HepG2 (cell line): Measurements from ENCODE around the gene CUTC. TPM values are rescaled to one million over a fixed set of nuclear protein-coding genes. Genes with fewer than 3 reads are reported as not detected.

Experiments used
- BRCA1 ChIP-seq: sonication (generic); formaldehyde crosslinking; IDR thresholded peaks from 2 replicates; pipeline ENCODE4 v1.4.0; 2020; ENCODE audit warnings: missing genetic modification reagents
- CCDC6 ChIP-seq: sonication (generic); formaldehyde crosslinking; IDR thresholded peaks from 2 replicates; pipeline ENCODE4 v1.8.1; 2022; ENCODE audit warnings: mild to moderate bottlenecking, missing genetic modification reagents, moderate library complexity
- HHEX ChIP-seq: IDR thresholded peaks from 2 replicates; pipeline ENCODE4 v1.6.1; 2016; ENCODE audit warnings: control low read depth
- HOXD1 ChIP-seq: sonication (generic); formaldehyde crosslinking; IDR thresholded peaks from 2 replicates; pipeline ENCODE4 v1.5.0; 2020; ENCODE audit warnings: missing genetic modification reagents
- KDM6A ChIP-seq: IDR thresholded peaks from 2 replicates; pipeline ENCODE4 v1.6.1; 2016; ENCODE audit warnings: low read depth
- MYNN ChIP-seq: sonication (generic); formaldehyde crosslinking; IDR thresholded peaks from 2 replicates; pipeline ENCODE4 v1.4.0; 2020; ENCODE audit warnings: mild to moderate bottlenecking, low read depth, missing genetic modification reagents
- NFE2L2 ChIP-seq: fragments of 150-350 bp; IDR thresholded peaks from 2 replicates; pipeline ENCODE4 v1.6.1; 2014; ENCODE audit warnings: low read length
- PCBP1 ChIP-seq: fragments of 200-400 bp; formaldehyde crosslinking; IDR thresholded peaks from 2 replicates; pipeline ENCODE4 v1.6.1; 2017; ENCODE audit warnings: mild to moderate bottlenecking, low read depth, low read length, borderline replicate concordance
- POLR2AphosphoS5 ChIP-seq: IDR thresholded peaks from 2 replicates; pipeline ENCODE4 v1.6.1; 2012; ENCODE audit warnings: low read depth, low read length
- RAD51 ChIP-seq: fragments of 450-650 bp; IDR thresholded peaks from 2 replicates; pipeline ENCODE4 v1.6.1; 2016; ENCODE audit warnings: borderline replicate concordance
- SMARCC2 ChIP-seq: fragments of 450-650 bp; IDR thresholded peaks from 2 replicates; pipeline ENCODE4 v1.6.1; 2017; ENCODE audit warnings: antibody characterized with exemption, mild to moderate bottlenecking
- SOX13 ChIP-seq, 3 experiments: fragments of 450-650 bp in 1 of 3; sonication (generic) in 1 of 3; formaldehyde crosslinking in 1 of 3; IDR thresholded peaks in 2 of 3; conservative IDR thresholded peaks in 1 of 3; 2 replicates each; pipeline versions ENCODE4 v1.5.0 to v1.6.1; 2016 to 2020; ENCODE audit warnings: antibody characterized with exemption in 1 of 3, mild to moderate bottlenecking in 1 of 3, missing compliant biosample characterization in 1 of 3, missing genetic modification reagents in 1 of 3, moderate library complexity in 1 of 3
- SRSF1 ChIP-seq: fragments of 200-400 bp; formaldehyde crosslinking; optimal IDR thresholded peaks from 2 replicates; pipeline ENCODE3; 2017; ENCODE audit warnings: mild to moderate bottlenecking, low read depth, low read length, moderate library complexity
- ZBTB3 ChIP-seq: sonication (generic); formaldehyde crosslinking; IDR thresholded peaks from 2 replicates; pipeline ENCODE4 v1.4.0; 2020; ENCODE audit warnings: low read depth, mild to moderate bottlenecking, moderate library complexity, missing genetic modification reagents, borderline replicate concordance
- ZBTB42 ChIP-seq: sonication (generic); formaldehyde crosslinking; IDR thresholded peaks from 2 replicates; pipeline ENCODE4 v1.5.0; 2020; ENCODE audit warnings: mild to moderate bottlenecking, missing genetic modification reagents
- ZFP36L1 ChIP-seq: sonication (generic); formaldehyde crosslinking; IDR thresholded peaks from 2 replicates; pipeline ENCODE4 v1.8.0; 2022; ENCODE audit warnings: mild to moderate bottlenecking, missing genetic modification reagents, moderate library complexity
- ZFP90 ChIP-seq: sonication (generic); formaldehyde crosslinking; IDR thresholded peaks from 2 replicates; pipeline ENCODE4 v1.8.0; 2022; ENCODE audit warnings: missing genetic modification reagents, mild to moderate bottlenecking, inconsistent platforms, borderline replicate concordance
- ZMAT3 ChIP-seq: sonication (generic); formaldehyde crosslinking; conservative IDR thresholded peaks from 2 replicates; pipeline ENCODE4 v1.7.0; 2021; ENCODE audit warnings: missing genetic modification reagents
- ZNF121 ChIP-seq: sonication (generic); formaldehyde crosslinking; IDR thresholded peaks from 2 replicates; pipeline ENCODE4 v1.5.0; 2020; ENCODE audit warnings: mild to moderate bottlenecking, missing genetic modification reagents
- ZNF142 ChIP-seq: sonication (generic); formaldehyde crosslinking; IDR thresholded peaks from 2 replicates; pipeline ENCODE4 v1.4.0; 2020; ENCODE audit warnings: missing genetic modification reagents
- ZNF207 ChIP-seq: fragments of 450-650 bp; IDR thresholded peaks from 2 replicates; pipeline ENCODE4 v1.6.1; 2016; ENCODE audit warnings: antibody characterized with exemption, borderline replicate concordance
- ZNF510 ChIP-seq: sonication (generic); formaldehyde crosslinking; IDR thresholded peaks from 2 replicates; pipeline ENCODE4 v1.4.0; 2020; ENCODE audit warnings: low read depth, mild to moderate bottlenecking, missing genetic modification reagents
- ZNF773 ChIP-seq: sonication (generic); formaldehyde crosslinking; IDR thresholded peaks from 2 replicates; pipeline ENCODE4 v1.4.0; 2020; ENCODE audit warnings: missing genetic modification reagents, borderline replicate concordance
- polyA plus RNA-seq, 8 experiments: library from polyadenylated mRNA; depleted of rRNA in 3 of 8; stranded (reverse) in 7 of 8; unstranded in 1 of 8; fragments of >200 nt; fragmentation: Illumina TruSeq in 4 of 8; extraction: Trizol in 4 of 8; gene quantifications; 2 replicates each; pipeline versions ENCODE4 v1.2.1 to v1.2.3, GENCODE V29; 2011 to 2016; ENCODE audit warnings: low read depth in 4 of 8, missing spikeins in 1 of 8, mixed read lengths in 1 of 8; ENCODE audit not compliant: insufficient read depth in 1 of 8
- total RNA-seq, 5 experiments: library from RNA; depleted of rRNA; stranded (reverse); fragments of >200 nt; fragmentation: Illumina TruSeq; extraction: Trizol; gene quantifications; 2 replicates each; pipeline ENCODE4 v1.2.3, GENCODE V29; 2016; ENCODE audit warnings: low read depth in 1 of 5

The CUTC gene
- total and polyA plus RNA-seq, 2 of the 13 experiments (the other 11 are each of a cell fraction or from before 2014, with no cell fraction given): 22.3 to 25.8 TPM

DNA sequence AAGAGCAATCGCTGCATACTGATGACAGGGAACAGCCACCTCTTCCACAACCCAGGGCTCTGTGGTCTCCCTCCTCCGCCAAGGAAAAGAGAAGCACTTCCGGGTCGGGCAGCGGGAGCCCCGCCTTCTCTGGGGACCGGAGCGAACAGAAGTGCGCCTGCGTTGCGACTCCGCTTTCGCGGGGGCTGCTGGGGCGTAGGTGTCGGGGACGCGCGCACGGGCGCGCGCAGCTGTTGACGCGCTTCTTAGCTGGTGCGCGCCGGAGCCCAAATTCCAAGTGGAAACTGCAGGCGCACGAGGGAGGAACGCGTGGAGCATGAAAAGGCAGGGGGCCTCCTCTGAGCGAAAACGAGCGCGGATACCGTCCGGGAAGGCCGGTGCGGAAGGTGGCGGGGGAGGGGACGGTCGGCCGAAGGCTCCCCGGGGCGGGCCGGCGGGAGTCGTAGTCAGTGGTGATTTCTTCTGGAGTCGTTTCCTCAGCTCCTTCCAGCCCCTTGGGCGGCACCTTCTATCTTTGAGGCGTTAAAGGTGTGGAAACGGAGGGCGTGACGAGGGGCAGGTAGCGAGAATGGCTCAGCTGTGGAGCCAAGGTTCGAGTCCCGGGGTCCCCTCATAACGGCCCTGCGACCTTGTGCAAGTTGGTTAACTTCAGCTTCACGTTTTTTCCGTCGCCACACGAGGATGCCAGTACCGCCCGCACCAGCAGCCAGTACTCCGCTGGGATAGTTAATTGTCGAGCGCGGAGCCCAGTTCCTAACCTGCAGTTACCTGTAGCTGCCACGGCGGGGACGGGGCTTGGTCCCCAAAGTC lies at the start of gene CUTC, which contains the start of gene COX15 (continued):
- TF ChIP-seq ZNF142 (0 out of 2 replicates have a peak, but pooled peaks have one; percentile 80), ZBTB42 (CRISPR knock-in tag) (no peak), NFE2L2 (no peak; the same call in 1 of the 2 replicates), KDM6A (no peak), SRSF1 (peak; percentile 37), SMARCC2 (no peak), POLR2AphosphoS5 (peak; percentile 89), PCBP1 (peak; percentile 45; the same call in 1 of the 2 replicates), ZBTB3 (CRISPR knock-in tag) (0 out of 2 replicates have a peak, but pooled peaks have one; percentile 31), RAD51 (no peak), MYNN (CRISPR knock-in tag) (no peak; the same call in 1 of the 2 replicates), ZFP36L1 (CRISPR knock-in tag) (no peak; the same call in 1 of the 2 replicates), SOX13 (IDR thresholded peaks at IDR 0.05) (no peak), SOX13 (CRISPR knock-in tag; conservative IDR thresholded peaks at IDR 0.05 in 1 of 2, IDR thresholded peaks at IDR 0.05 in 1 of 2) (peak in 1 of 2 experiments; percentile 50; a peak in 1 of 4 replicates), BRCA1 (CRISPR knock-in tag) (0 out of 2 replicates have a peak, but pooled peaks have one; percentile 53), ZNF510 (CRISPR knock-in tag) (0 out of 2 replicates have a peak, but pooled peaks have one; percentile 72), HOXD1 (CRISPR knock-in tag) (no peak), CCDC6 (CRISPR knock-in tag) (peak; percentile 78), HHEX (CRISPR knock-in tag) (no peak), ZMAT3 (CRISPR knock-in tag) (peak; percentile 79), ZNF121 (CRISPR knock-in tag) (no peak), ZFP90 (CRISPR knock-in tag) (0 out of 2 replicates have a peak, but pooled peaks have one; percentile 73), ZNF773 (CRISPR knock-in tag) (no peak), ZNF207 (no peak)
